ENCODE measurements around the gene XYLT1.
A peak's percentile ranks its signal among the peaks of the same experiment; 100 is the strongest.
"Not testable (repeated sequence)": the region's sequence is repeated elsewhere in the genome, so short reads cannot be mapped to it uniquely, and the experiment has no call there.

XYLT1 gene

GRCh38 chr16:17351441-17352035, 119.2 kb downstream of the XYLT1 start:
- no peak for DNase-seq

GRCh38 chr16:17350207-17350606, 120.6 kb downstream of the XYLT1 start:
- peak; percentile 88 to 95 (median 92) for DNase-seq

- DNase-seq, result no peak
Measured at GRCh38 chr16:17348826-17349225, 121.9 kb downstream of the XYLT1 start.

- no peak for DNase-seq
Measured at GRCh38 chr16:17348042-17348783, 122.5 kb downstream of the XYLT1 start.

- DNase-seq, result no peak
Measured at GRCh38 chr16:17347624-17348023, 123.1 kb downstream of the XYLT1 start.

- DNase-seq, result peak; percentile 60 to 69 (median 61)
Measured at GRCh38 chr16:17346621-17347569, 123.9 kb downstream of the XYLT1 start.

GRCh38 chr16:17345043-17345442, 125.7 kb downstream of the XYLT1 start:
- DNase-seq, result peak; percentile 64 to 76 (median 69)

- peak; percentile 49 to 69 (median 64) for DNase-seq
Measured at GRCh38 chr16:17343728-17344127, 127.0 kb downstream of the XYLT1 start.

- no peak for DNase-seq
Measured at GRCh38 chr16:17343028-17343427, 127.7 kb downstream of the XYLT1 start.

- peak; percentile 67 to 69 (median 69) for DNase-seq
Measured at GRCh38 chr16:17342031-17342430, 128.7 kb downstream of the XYLT1 start.

- no peak for DNase-seq
Measured at GRCh38 chr16:17340804-17341203, 130.0 kb downstream of the XYLT1 start.

GRCh38 chr16:17339764-17340541, 130.8 kb downstream of the XYLT1 start:
- no peak for DNase-seq

GRCh38 chr16:17338244-17338643, 132.5 kb downstream of the XYLT1 start:
- DNase-seq, result no peak

- DNase-seq, result no peak
Measured at GRCh38 chr16:17336530-17336900, 134.2 kb downstream of the XYLT1 start.

GRCh38 chr16:17335826-17336529, 134.8 kb downstream of the XYLT1 start:
- peak; percentile 45 to 69 (median 59) for DNase-seq

- not testable (repeated sequence) for DNase-seq
Measured at GRCh38 chr16:17335406-17335805, 135.4 kb downstream of the XYLT1 start.

- peak; percentile 80 to 92 (median 86) for DNase-seq
Measured at GRCh38 chr16:17334096-17334495, 136.7 kb downstream of the XYLT1 start.

- no peak for DNase-seq
Measured at GRCh38 chr16:17333229-17333628, 137.5 kb downstream of the XYLT1 start.

GRCh38 chr16:17331991-17332390, 138.8 kb downstream of the XYLT1 start:
- no peak for DNase-seq

GRCh38 chr16:17331071-17331607, 139.6 kb downstream of the XYLT1 start:
- DNase-seq, result no peak

GRCh38 chr16:17330044-17330443, 140.7 kb downstream of the XYLT1 start:
- DNase-seq, result no peak

- DNase-seq, result no peak
Measured at GRCh38 chr16:17329391-17329790, 141.4 kb downstream of the XYLT1 start.
